Duodenal mucosa (tissue), 2 donors: ENCODE results near the gene FAM89A.
A peak's percentile ranks its signal among the peaks of the same experiment; 100 is the strongest.
"Not testable (repeated sequence)": the region's sequence is repeated elsewhere in the genome, so short reads cannot be mapped to it uniquely, and the experiment has no call there.

Source experiments
- H3K27ac ChIP-seq: one replicate; pipeline ENCODE4 v1.7.0; 2013; ENCODE audit warnings: low read depth, low read length
- H3K27me3 ChIP-seq, 2 donors: one replicate each; pipeline ENCODE4 v1.7.0; 2013; ENCODE audit warnings: low read length in 2 of 2, control low read depth in 1 of 2; ENCODE audit not compliant: insufficient read depth in 2 of 2, control insufficient read depth in 1 of 2
- H3K36me3 ChIP-seq, 2 donors: one replicate each; pipeline ENCODE4 v1.7.0; 2013; ENCODE audit warnings: low read length in 2 of 2, control low read depth in 1 of 2; ENCODE audit not compliant: insufficient read depth in 2 of 2, control insufficient read depth in 1 of 2
- H3K4me1 ChIP-seq, 2 donors: one replicate each; pipeline ENCODE4 v1.7.0; 2013; ENCODE audit warnings: low read length in 2 of 2, control low read depth in 1 of 2; ENCODE audit not compliant: insufficient read depth in 2 of 2, control insufficient read depth in 1 of 2
- H3K4me3 ChIP-seq, 2 donors: one replicate each; pipeline ENCODE4 v1.7.0; 2013; ENCODE audit warnings: low read length in 2 of 2, low read depth in 1 of 2
- H3K9ac ChIP-seq, 2 donors: one replicate each; pipeline ENCODE4 v1.7.0; 2013; ENCODE audit warnings: low read length in 2 of 2, low read depth in 1 of 2
- H3K9me3 ChIP-seq, 2 donors: one replicate each; pipeline ENCODE4 v1.7.0; 2013; ENCODE audit warnings: low read length in 2 of 2, control low read depth in 1 of 2; ENCODE audit not compliant: control insufficient read depth in 1 of 2

The FAM89A gene

GRCh38 chr1:231046730-231047395 lies 6.8 kb upstream of the FAM89A start:
- H3K9me3 ChIP-seq: no peaks in the 10 kb centered on the region
- no peaks in the 10 kb centered on the region for H3K36me3 ChIP-seq
- H3K27ac ChIP-seq: no peak overlapping the region
- H3K4me3 ChIP-seq: no peak overlapping the region
- H3K4me1 ChIP-seq: no peaks in the 10 kb centered on the region
- no peak overlapping the region for H3K9ac ChIP-seq
- peaks cover 0 to 6% of the 10 kb centered on the region in 2 donors for H3K27me3 ChIP-seq

- not testable (repeated sequence) for H3K4me1 ChIP-seq, H3K9me3 ChIP-seq, H3K9ac ChIP-seq, H3K27ac ChIP-seq, H3K36me3 ChIP-seq, H3K27me3 ChIP-seq, H3K4me3 ChIP-seq
Measured at GRCh38 chr1:231045921-231046729, 6.1 kb upstream of the FAM89A start.

- H3K9ac ChIP-seq: no peak overlapping the region
Measured at GRCh38 chr1:231045286-231045685, 5.2 kb upstream of the FAM89A start.

GRCh38 chr1:231044588-231044987 lies 4.5 kb upstream of the FAM89A start:
- Histone ChIP-seq H3K4me1 (peaks cover 0 to 10% of the 10 kb centered on the region in 2 donors), H3K27ac (no peak overlapping the region), H3K9ac (no peak overlapping the region), H3K27me3 (peaks cover 0 to 6% of the 10 kb centered on the region in 2 donors), H3K36me3 (no peaks in the 10 kb centered on the region), H3K9me3 (no peaks in the 10 kb centered on the region), H3K4me3 (no peak overlapping the region)

More at GRCh38 chr1:231045286-231045685, 5.2 kb upstream of the FAM89A start:
- no peaks in the 10 kb centered on the region for H3K36me3 ChIP-seq
- no peaks in the 10 kb centered on the region for H3K9me3 ChIP-seq
- H3K4me3 ChIP-seq: no peak overlapping the region
- peaks cover 0 to 9% of the 10 kb centered on the region in 2 donors for H3K4me1 ChIP-seq
- peaks cover 0 to 6% of the 10 kb centered on the region in 2 donors for H3K27me3 ChIP-seq
- H3K27ac ChIP-seq: no peak overlapping the region

- Histone ChIP-seq H3K36me3 (no peaks in the 10 kb centered on the region), H3K27me3 (peaks cover 11 to 18% of the 10 kb centered on the region in 2 donors), H3K9me3 (no peaks in the 10 kb centered on the region), H3K9ac (no peak overlapping the region), H3K4me1 (peaks cover 5 to 17% of the 10 kb centered on the region in 2 donors), H3K4me3 (no peak overlapping the region), H3K27ac (no peak overlapping the region)
Measured at GRCh38 chr1:231041719-231042261, 1.7 kb upstream of the FAM89A start.

GRCh38 chr1:231040800-231041718 lies 1.0 kb upstream of the FAM89A start:
- no peak overlapping the region for H3K27ac ChIP-seq
- H3K9me3 ChIP-seq: no peaks in the 10 kb centered on the region
- peak overlapping the region; percentile 57 to 69 for H3K4me3 ChIP-seq
- peaks cover 5 to 17% of the 10 kb centered on the region in 2 donors for H3K4me1 ChIP-seq
- no peak overlapping the region for H3K9ac ChIP-seq
- H3K27me3 ChIP-seq: peaks cover 11 to 16% of the 10 kb centered on the region in 2 donors
- no peaks in the 10 kb centered on the region for H3K36me3 ChIP-seq

DNA sequence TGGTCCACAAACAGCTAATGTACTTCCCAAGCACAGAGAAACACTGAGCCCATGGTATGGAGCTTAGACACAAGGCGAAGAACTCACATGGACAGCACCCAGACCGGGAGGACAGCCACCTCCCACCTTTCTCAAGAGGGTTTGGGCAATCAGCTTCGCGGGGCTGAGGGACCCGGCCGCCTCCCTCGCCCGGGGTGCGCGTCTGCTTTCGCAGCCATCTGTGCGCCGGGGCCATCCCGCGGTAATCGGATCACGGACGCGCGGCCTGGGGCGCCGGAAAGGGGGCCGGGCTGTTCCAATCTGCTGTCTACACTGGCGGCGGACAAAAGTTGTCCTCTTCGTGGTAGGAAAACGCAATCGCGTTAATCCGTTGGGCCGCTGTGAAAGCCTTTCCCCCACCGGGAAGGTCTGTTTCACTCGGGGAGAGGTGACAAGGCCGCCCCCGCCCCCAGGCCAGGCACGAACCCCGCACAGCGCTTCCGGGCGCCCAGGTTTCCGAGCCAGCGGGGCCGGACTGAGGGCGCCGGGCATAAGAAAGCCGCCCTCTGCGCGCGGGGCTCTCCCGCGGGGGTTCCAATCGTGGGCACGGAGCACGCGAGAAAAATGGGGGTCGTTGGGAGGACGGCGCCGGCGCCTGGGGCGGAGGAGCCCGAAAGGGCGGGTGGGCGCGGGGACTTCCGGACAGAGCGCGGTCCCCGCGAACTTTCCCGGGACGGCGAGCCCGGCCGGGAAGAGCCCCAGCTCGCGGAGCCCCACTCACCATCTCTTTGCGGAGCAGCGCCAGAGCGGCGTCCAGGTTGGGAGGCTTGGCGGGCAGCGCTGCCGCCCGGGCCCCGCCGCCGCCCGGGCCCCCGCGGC lies 664 bp downstream of the FAM89A start:
- H3K4me1 ChIP-seq: peaks cover 5 to 17% of the 10 kb centered on the region in 2 donors
- peak overlapping the region; percentile 73 to 75 for H3K4me3 ChIP-seq
- H3K9me3 ChIP-seq: no peaks in the 10 kb centered on the region
- peak overlapping the region; percentile 37 to 57 for H3K9ac ChIP-seq
- H3K27ac ChIP-seq: no peak overlapping the region
- no peaks in the 10 kb centered on the region for H3K36me3 ChIP-seq
- peaks cover 11 to 16% of the 10 kb centered on the region in 2 donors for H3K27me3 ChIP-seq

DNA sequence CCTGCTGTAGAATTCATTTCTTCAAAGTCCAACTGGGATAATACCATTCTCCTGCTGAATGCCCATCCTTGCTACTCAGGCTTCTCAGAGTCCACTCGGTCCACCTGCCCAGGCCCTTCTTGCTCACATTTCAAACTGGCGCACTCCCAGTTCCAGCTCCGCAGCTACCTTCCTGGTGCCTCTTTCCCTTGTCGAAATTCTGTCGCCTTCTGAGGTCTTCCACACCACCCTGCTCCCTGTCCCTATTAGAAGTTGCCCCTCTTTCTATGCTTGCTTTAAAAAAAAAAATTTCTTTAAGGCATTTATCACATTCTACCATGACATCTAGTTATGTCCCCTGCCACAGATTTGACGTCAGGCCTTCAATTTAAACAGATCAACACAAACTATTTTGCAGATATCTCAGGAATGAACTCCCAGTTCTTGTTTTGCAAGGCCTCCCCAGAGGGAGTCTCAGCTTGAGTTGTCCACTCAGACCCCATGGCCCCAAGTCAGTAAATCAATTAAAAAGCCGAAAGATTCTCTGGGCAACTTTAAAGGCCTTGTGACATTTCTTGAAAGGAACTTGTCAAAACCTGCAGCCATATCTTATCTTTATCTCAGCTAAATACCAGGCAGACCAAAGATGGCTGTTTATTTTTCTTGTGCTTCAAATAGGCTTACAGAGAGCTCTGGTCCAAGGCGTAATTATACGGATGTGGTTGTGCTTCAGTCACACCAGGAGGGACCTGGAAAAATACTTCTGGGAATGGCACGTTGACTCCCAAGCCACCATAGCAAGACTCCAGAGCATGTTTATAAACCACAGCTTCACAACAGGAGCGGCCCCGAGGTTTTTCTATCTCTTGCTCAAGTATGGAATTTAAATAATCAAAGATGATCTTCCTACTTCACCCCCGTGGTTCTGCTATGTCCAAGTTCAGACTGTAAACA lies 2.2 kb downstream of the FAM89A start:
- H3K4me3 ChIP-seq: no peak overlapping the region
- H3K36me3 ChIP-seq: no peaks in the 10 kb centered on the region
- H3K9me3 ChIP-seq: no peaks in the 10 kb centered on the region
- peaks cover 11 to 16% of the 10 kb centered on the region in 2 donors for H3K27me3 ChIP-seq
- H3K4me1 ChIP-seq: peaks cover 5 to 17% of the 10 kb centered on the region in 2 donors
- H3K27ac ChIP-seq: no peak overlapping the region
- H3K9ac ChIP-seq: no peak overlapping the region
